WTC11 (cell line): ENCODE measurements around the gene EMSY.

Experiments used
- CBFB ChIP-seq: sonication (generic); formaldehyde crosslinking; IDR thresholded peaks from 2 replicates; pipeline ENCODE4 v1.8.1; 2022; ENCODE audit warnings: mild to moderate bottlenecking, low read depth, missing genetic modification reagents
- CTCF ChIP-seq: fragments of 200-600 bp; IDR thresholded peaks from 2 replicates; pipeline ENCODE4 v1.8.0; 2022; ENCODE audit warnings: antibody characterized with exemption
- E2F4 ChIP-seq: sonication (generic); formaldehyde crosslinking; IDR thresholded peaks from 2 replicates; pipeline ENCODE4 v1.8.1; 2022; ENCODE audit warnings: low read depth, mild to moderate bottlenecking, moderate library complexity, missing genetic modification reagents, borderline replicate concordance
- ELF4 ChIP-seq: sonication (generic); formaldehyde crosslinking; IDR thresholded peaks from 2 replicates; pipeline ENCODE4 v1.8.1; 2022; ENCODE audit warnings: low read depth, mild to moderate bottlenecking, moderate library complexity, missing genetic modification reagents
- ESRRA ChIP-seq: sonication (generic); formaldehyde crosslinking; IDR thresholded peaks from 2 replicates; pipeline ENCODE4 v1.8.1; 2022; ENCODE audit warnings: mild to moderate bottlenecking, missing genetic modification reagents, borderline replicate concordance
- JUN ChIP-seq: sonication (generic); formaldehyde crosslinking; IDR thresholded peaks from 2 replicates; pipeline ENCODE4 v1.8.0; 2023; ENCODE audit warnings: mild to moderate bottlenecking, missing genetic modification reagents
- MLX ChIP-seq: sonication (generic); formaldehyde crosslinking; IDR thresholded peaks from 2 replicates; pipeline ENCODE4 v1.8.1; 2023; ENCODE audit warnings: mild to moderate bottlenecking, missing genetic modification reagents, moderate library complexity
- NR2C2 ChIP-seq: sonication (generic); formaldehyde crosslinking; IDR thresholded peaks from 2 replicates; pipeline ENCODE4 v1.8.0; 2022; ENCODE audit warnings: mild to moderate bottlenecking, missing genetic modification reagents
- SP1 ChIP-seq: sonication (generic); formaldehyde crosslinking; conservative IDR thresholded peaks from 2 replicates; pipeline ENCODE4 v1.8.1; 2022; ENCODE audit warnings: missing genetic modification reagents
- USF1 ChIP-seq: sonication (generic); formaldehyde crosslinking; IDR thresholded peaks from 2 replicates; pipeline ENCODE4 v1.8.0; 2022; ENCODE audit warnings: mild to moderate bottlenecking, missing genetic modification reagents
- TF ChIP-seq, protein P1 (sequence below): sonication (generic); formaldehyde crosslinking; IDR thresholded peaks from 2 replicates; pipeline ENCODE4 v1.8.0; 2022; ENCODE audit warnings: mild to moderate bottlenecking, missing genetic modification reagents
- TF ChIP-seq, protein P2 (sequence below): sonication (generic); formaldehyde crosslinking; IDR thresholded peaks from 2 replicates; pipeline ENCODE4 v1.8.0; 2022; ENCODE audit warnings: mild to moderate bottlenecking, missing genetic modification reagents
- TF ChIP-seq, protein P3 (sequence below): sonication (generic); formaldehyde crosslinking; IDR thresholded peaks from 2 replicates; pipeline ENCODE4 v1.8.1; 2023; ENCODE audit warnings: mild to moderate bottlenecking, missing genetic modification reagents, moderate library complexity

DNA sequence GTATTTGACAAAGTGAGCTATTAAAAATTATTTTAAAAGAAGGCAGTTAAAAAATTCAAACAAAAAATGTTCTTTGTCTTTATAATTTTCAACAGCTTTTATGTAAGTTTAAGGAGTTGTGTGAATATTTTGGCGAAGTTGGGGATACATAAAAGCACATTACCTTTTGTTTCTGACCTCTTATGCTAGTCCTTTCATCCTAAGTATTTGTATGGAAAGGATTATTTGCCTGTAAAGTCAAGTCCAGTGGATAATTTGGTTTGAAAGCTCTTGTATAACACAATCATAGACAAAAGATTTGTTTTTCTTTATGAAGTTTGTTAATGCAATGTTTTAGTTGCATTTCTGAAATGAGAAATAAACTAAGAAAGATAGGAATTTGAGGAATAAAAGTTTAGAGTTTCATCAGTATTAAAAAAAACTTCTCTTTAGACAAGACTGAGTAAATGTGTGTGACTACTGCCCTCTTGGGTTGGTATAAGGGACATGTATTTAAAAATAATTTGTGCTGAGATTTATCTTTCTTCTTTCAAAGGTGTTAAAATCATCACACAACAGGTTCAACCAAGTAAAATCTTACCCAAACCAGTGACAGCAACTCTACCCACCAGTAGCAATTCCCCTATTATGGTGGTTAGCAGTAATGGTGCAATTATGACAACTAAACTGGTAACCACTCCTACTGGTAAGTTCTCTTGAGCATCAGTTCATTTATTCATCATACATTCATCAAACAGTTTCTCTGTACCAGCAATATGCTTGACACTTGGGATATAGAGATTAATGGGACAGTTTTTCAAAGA lies 68.2 kb downstream of the EMSY start:
- TF ChIP-seq CTCF (no peak; the same call in 1 of the 2 replicates), SP1 (CRISPR knock-in tag) (no peak), E2F4 (no peak), ESRRA (CRISPR knock-in tag) (no peak), CBFB (CRISPR knock-in tag) (no peak), ELF4 (no peak), USF1 (CRISPR knock-in tag) (no peak), NR2C2 (no peak), JUN (CRISPR knock-in tag) (no peak), MLX (CRISPR knock-in tag) (no peak)
- TF ChIP-seq, protein P1, sequence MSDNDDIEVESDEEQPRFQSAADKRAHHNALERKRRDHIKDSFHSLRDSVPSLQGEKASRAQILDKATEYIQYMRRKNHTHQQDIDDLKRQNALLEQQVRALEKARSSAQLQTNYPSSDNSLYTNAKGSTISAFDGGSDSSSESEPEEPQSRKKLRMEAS (CRISPR knock-in tag), result no peak
- TF ChIP-seq, protein P2, sequence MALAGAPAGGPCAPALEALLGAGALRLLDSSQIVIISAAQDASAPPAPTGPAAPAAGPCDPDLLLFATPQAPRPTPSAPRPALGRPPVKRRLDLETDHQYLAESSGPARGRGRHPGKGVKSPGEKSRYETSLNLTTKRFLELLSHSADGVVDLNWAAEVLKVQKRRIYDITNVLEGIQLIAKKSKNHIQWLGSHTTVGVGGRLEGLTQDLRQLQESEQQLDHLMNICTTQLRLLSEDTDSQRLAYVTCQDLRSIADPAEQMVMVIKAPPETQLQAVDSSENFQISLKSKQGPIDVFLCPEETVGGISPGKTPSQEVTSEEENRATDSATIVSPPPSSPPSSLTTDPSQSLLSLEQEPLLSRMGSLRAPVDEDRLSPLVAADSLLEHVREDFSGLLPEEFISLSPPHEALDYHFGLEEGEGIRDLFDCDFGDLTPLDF (CRISPR knock-in tag), result no peak
- TF ChIP-seq, protein P3, sequence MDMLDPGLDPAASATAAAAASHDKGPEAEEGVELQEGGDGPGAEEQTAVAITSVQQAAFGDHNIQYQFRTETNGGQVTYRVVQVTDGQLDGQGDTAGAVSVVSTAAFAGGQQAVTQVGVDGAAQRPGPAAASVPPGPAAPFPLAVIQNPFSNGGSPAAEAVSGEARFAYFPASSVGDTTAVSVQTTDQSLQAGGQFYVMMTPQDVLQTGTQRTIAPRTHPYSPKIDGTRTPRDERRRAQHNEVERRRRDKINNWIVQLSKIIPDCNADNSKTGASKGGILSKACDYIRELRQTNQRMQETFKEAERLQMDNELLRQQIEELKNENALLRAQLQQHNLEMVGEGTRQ (CRISPR knock-in tag), result no peak
